Skeletal muscle tissue (tissue), 4 donors: Measurements from ENCODE around the gene NCS1. TPM values are rescaled to one million over a fixed set of nuclear protein-coding genes. Genes with fewer than 3 reads are reported as not detected.

ENCODE experiments used
- H3K27ac ChIP-seq: one replicate; pipeline ENCODE4 v1.7.0; 2013; ENCODE audit warnings: mild to moderate bottlenecking, low read depth, low read length, inconsistent platforms
- H3K27me3 ChIP-seq, 3 donors: one replicate each; pipeline ENCODE4 v1.7.0; 2013; ENCODE audit warnings: low read length in 3 of 3; ENCODE audit not compliant: control insufficient read depth in 3 of 3, insufficient read depth in 3 of 3
- H3K36me3 ChIP-seq, 3 donors: one replicate each; pipeline ENCODE4 v1.7.0; 2013; ENCODE audit warnings: low read length in 3 of 3; ENCODE audit not compliant: control insufficient read depth in 3 of 3, insufficient read depth in 3 of 3
- H3K4me1 ChIP-seq, 3 donors: one replicate each; pipeline ENCODE4 v1.7.0; 2013; ENCODE audit warnings: low read length in 3 of 3, mild to moderate bottlenecking in 3 of 3; ENCODE audit not compliant: control insufficient read depth in 3 of 3, insufficient read depth in 3 of 3
- H3K4me3 ChIP-seq, 3 donors: one replicate each; pipeline ENCODE4 v1.7.0; 2013; ENCODE audit warnings: low read length in 3 of 3
- H3K9ac ChIP-seq, 3 donors: one replicate each; pipeline ENCODE4 v1.7.0; 2013; ENCODE audit warnings: low read length in 3 of 3, mild to moderate bottlenecking in 3 of 3, moderate library complexity in 2 of 3, low read depth in 1 of 3
- H3K9me3 ChIP-seq, 3 donors: one replicate each; pipeline ENCODE4 v1.7.0; 2013; ENCODE audit warnings: low read length in 3 of 3; ENCODE audit not compliant: control insufficient read depth in 3 of 3
- total RNA-seq: library from RNA; depleted of rRNA; stranded (reverse); fragments of >200 nt; gene quantifications from one replicate; pipeline ENCODE4 v1.2.3, GENCODE V29; 2014
- donor health status: Osteomylitis.

NCS1 gene
- total RNA-seq, 1 donor from 2014 or later = 19.3 TPM

DNA sequence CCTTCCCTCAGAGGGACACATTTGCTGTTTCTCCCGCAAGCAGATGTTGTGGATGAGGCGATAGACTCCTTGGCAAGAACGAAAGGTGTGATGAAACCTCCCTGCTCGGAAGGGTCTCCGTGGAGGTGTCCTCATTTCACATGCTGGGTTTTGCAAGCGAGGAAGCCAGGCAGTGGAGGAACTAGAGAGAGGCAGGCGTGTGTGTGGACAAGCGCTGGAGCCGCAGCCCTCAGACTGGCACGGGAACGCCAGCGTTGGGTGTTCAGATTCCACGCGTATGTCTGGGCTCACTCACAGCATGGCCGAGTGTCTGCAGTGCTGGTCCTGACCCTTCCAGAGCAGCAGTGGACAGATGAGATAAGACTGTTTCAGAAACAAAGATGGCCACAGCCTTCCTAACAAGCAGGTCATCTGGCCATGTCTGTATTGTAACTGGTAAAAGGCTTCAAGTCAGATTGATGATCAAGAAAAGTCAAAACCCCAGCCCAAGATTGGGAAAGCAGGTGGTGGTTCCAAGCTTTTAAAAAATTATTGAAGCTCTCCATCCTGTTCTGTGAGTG lies 35.0 kb upstream of the NCS1 start:
- H3K4me1 ChIP-seq = peaks cover 11 to 19% (median 13%) of the 10 kb centered on the region in 3 donors
- no peak overlapping the region for H3K9ac ChIP-seq
- no peaks in the 10 kb centered on the region for H3K9me3 ChIP-seq
- no peak overlapping the region for H3K4me3 ChIP-seq
- no peak overlapping the region for H3K27ac ChIP-seq
- peaks cover 5 to 20% (median 14%) of the 10 kb centered on the region in 3 donors for H3K36me3 ChIP-seq
- no peaks in the 10 kb centered on the region for H3K27me3 ChIP-seq

DNA sequence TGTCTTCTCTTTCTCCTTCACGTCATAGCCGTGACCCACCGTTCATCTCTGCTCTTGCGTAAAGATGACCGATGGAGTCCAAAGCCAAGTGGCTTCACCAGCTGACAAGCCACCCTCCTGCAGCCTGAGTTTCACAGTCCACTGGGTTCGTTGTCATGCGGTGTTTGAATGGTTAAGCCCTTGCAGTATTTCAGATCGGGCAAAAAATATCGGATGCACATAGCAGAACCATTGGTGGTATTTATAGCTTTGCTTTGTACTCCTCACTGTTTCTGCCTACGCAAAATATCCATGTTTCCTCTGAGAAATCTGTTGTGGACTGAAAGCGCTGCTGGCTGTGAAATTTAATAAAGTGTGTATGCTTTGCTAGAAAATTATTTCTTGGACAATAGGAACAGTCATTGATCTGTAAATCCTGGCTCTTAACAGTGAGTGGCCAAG lies 34.5 kb upstream of the NCS1 start:
- H3K4me1 ChIP-seq = peaks cover 11 to 19% (median 13%) of the 10 kb centered on the region in 3 donors
- H3K9ac ChIP-seq = no peak overlapping the region
- H3K4me3 ChIP-seq = no peak overlapping the region
- H3K27me3 ChIP-seq = no peaks in the 10 kb centered on the region
- no peak overlapping the region for H3K27ac ChIP-seq
- H3K36me3 ChIP-seq = peaks cover 3 to 20% (median 14%) of the 10 kb centered on the region in 3 donors
- no peaks in the 10 kb centered on the region for H3K9me3 ChIP-seq

GRCh38 chr9:130138171-130138653 lies 34.0 kb upstream of the NCS1 start:
- H3K9ac ChIP-seq = no peak overlapping the region
- H3K4me1 ChIP-seq = peaks cover 11 to 19% (median 13%) of the 10 kb centered on the region in 3 donors
- H3K36me3 ChIP-seq = peaks cover 3 to 20% (median 13%) of the 10 kb centered on the region in 3 donors
- H3K27me3 ChIP-seq = no peaks in the 10 kb centered on the region
- H3K27ac ChIP-seq = no peak overlapping the region
- no peaks in the 10 kb centered on the region for H3K9me3 ChIP-seq
- H3K4me3 ChIP-seq = no peak overlapping the region

DNA sequence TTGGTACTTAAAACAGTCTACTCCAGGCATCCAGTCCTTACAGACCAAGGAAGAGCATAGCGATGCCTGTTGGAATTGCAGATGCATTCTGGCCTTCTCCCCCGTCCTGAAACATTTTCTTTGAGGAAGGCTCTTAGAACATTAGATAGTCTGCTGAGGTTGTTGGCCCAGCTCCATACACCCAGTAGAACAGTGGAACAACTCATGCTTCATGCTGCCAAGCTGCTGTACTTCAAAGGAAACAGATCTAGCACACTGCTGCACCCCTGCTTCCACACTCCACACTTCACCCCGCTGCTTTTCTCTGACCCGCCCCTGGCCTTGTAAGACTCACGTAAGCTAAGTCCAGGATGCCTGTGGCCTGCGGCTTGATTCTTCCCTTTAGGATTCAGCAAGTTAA lies 33.4 kb upstream of the NCS1 start:
- Histone ChIP-seq H3K36me3 (peaks cover 3 to 18% (median 11%) of the 10 kb centered on the region in 3 donors), H3K27ac (no peak overlapping the region), H3K4me3 (no peak overlapping the region), H3K27me3 (peaks cover 0 to 5% (median 4%) of the 10 kb centered on the region in 3 donors), H3K9ac (no peak overlapping the region), H3K4me1 (peaks cover 14 to 19% (median 17%) of the 10 kb centered on the region in 3 donors), H3K9me3 (no peaks in the 10 kb centered on the region)

GRCh38 chr9:130139251-130139650 lies 33.0 kb upstream of the NCS1 start:
- Histone ChIP-seq H3K36me3 (peaks cover 3 to 18% (median 11%) of the 10 kb centered on the region in 3 donors), H3K4me1 (peaks cover 14 to 22% (median 20%) of the 10 kb centered on the region in 3 donors), H3K27ac (no peak overlapping the region), H3K27me3 (peaks cover 0 to 8% (median 7%) of the 10 kb centered on the region in 3 donors), H3K9ac (no peak overlapping the region), H3K9me3 (no peaks in the 10 kb centered on the region), H3K4me3 (no peak overlapping the region)

DNA sequence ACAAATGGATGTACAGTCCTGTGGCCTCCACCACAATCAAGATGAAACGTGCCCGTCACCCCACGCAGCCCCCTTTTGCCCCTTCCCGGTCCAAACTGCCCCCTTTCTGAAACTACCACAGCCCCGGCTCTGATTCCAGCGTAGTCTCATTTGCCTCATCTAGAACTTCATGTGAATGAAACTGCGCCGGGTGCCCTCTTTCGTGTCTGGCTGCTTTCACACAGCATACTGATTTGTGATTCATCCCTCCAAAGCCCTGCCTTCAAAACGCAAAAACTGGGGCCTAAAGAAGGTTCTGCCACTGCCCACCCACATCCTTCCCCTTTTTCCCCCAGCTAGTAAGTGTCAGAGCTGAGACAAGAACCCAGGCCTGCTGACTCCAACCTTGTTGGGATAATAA lies 31.5 kb upstream of the NCS1 start:
- H3K27ac ChIP-seq = no peak overlapping the region
- no peaks in the 10 kb centered on the region for H3K9me3 ChIP-seq
- peaks cover 0 to 14% (median 10%) of the 10 kb centered on the region in 3 donors for H3K27me3 ChIP-seq
- peaks cover 2 to 11% (median 6%) of the 10 kb centered on the region in 3 donors for H3K36me3 ChIP-seq
- no peak overlapping the region for H3K4me3 ChIP-seq
- no peak overlapping the region for H3K9ac ChIP-seq
- peaks cover 19 to 32% (median 28%) of the 10 kb centered on the region in 3 donors for H3K4me1 ChIP-seq

GRCh38 chr9:130142056-130142455 lies 30.1 kb upstream of the NCS1 start:
- Histone ChIP-seq H3K27ac (no peak overlapping the region), H3K4me1 (peaks cover 19 to 32% (median 28%) of the 10 kb centered on the region in 3 donors), H3K4me3 (no peak overlapping the region), H3K9ac (no peak overlapping the region), H3K9me3 (no peaks in the 10 kb centered on the region), H3K27me3 (peaks cover under 1 to 14% (median 10%) of the 10 kb centered on the region in 3 donors), H3K36me3 (peaks cover 0 to 4% (median 0%) of the 10 kb centered on the region in 3 donors)

DNA sequence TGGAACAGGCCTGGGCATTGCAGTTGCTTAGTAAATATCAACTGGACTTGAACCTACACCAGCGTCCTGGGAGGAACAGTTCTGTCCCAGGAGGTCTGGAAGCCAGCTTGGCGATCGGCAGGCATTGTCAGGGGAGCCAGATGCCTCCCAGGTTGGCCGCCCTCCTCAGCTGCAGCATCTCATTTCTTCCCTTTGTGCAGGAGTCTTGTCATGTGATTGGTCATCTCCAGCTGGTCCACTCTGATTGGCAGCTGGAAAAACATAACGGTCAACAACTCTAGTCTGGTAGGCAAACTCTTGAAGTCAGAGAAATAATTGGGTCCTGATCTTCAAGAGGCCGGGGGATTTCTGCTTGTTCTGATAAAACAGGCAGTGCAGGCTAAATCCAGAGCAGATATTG lies 29.6 kb upstream of the NCS1 start:
- Histone ChIP-seq H3K9ac (no peak overlapping the region), H3K4me1 (peaks cover 19 to 30% (median 28%) of the 10 kb centered on the region in 3 donors), H3K27me3 (peaks cover 2 to 14% (median 10%) of the 10 kb centered on the region in 3 donors), H3K9me3 (no peaks in the 10 kb centered on the region), H3K4me3 (no peak overlapping the region), H3K27ac (no peak overlapping the region), H3K36me3 (no peaks in the 10 kb centered on the region)

DNA sequence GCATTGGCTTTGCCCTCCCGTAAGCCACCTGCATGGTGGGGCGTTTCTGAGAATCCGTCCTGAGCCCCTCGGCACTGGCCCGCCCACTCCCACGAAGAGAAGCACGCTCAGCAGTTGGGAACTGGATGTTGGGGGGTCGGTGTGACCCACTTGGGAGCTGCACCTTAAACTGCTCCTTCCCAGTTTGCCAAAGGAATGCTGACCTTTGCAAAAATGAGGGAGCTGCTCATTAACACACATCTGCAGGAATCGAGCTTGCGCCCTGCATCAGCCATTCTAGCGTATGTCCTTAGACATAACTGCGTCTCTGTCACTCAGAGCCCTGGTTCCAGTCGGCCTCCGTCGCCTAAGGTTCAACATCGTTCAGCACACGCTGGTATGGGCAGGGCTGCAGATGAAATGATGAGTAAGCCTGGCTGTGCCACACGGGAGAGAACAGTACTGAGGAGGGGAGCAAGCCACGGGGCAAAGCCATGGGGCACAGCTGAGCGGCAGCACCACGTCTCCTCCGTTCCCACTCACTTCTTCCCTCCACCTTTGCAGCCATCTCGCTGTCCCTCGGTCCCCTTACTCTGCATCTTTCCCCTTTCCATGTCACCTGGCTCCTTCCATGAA lies 28.8 kb upstream of the NCS1 start:
- Histone ChIP-seq H3K4me3 (no peak overlapping the region), H3K27ac (no peak overlapping the region), H3K4me1 (peaks cover 17 to 28% (median 26%) of the 10 kb centered on the region in 3 donors), H3K36me3 (no peaks in the 10 kb centered on the region), H3K9ac (no peak overlapping the region), H3K27me3 (peaks cover 2 to 14% (median 10%) of the 10 kb centered on the region in 3 donors), H3K9me3 (no peaks in the 10 kb centered on the region)

GRCh38 chr9:130143958-130144366 lies 28.2 kb upstream of the NCS1 start:
- Histone ChIP-seq H3K27me3 (peaks cover 2 to 14% (median 10%) of the 10 kb centered on the region in 3 donors), H3K9me3 (no peaks in the 10 kb centered on the region), H3K4me1 (peaks cover 15 to 22% (median 20%) of the 10 kb centered on the region in 3 donors), H3K4me3 (peak overlapping the region in 1 of 3 donors; percentile 2), H3K9ac (no peak overlapping the region), H3K27ac (no peak overlapping the region), H3K36me3 (no peaks in the 10 kb centered on the region)
